OCI-LY7 (cell line): ENCODE results near the gene TBC1D8. TPM values are rescaled to one million over a fixed set of nuclear protein-coding genes. Genes with fewer than 3 reads are reported as not detected.

ENCODE experiments used
- BruUV-seq: library from RNA; stranded (reverse); fragments of 400-500 nt; replicated peaks from 2 replicates; lab custom pipeline; 2021; lab: Mats Ljungman, UMichigan
- CTCF ChIA-PET: fragments of 300-600 bp; sonication (Branson Sonifier 250); formaldehyde crosslinking; loops from one replicate; lab custom pipeline; 2022; ENCODE audit warnings: antibody characterized with exemption; ENCODE audit not compliant: unreplicated experiment; lab: Charles Lee
- POLR2A ChIA-PET: fragments of 300-600 bp; sonication (Branson Sonifier 250); formaldehyde crosslinking; loops from one replicate; lab custom pipeline; 2022; ENCODE audit warnings: antibody characterized with exemption; lab: Charles Lee
- DNase-seq: peaks from one replicate; pipeline ENCODE4 v3.0.0-alpha.2; 2015; ENCODE audit warnings: low spot score
- H2AFZ ChIP-seq: fragments of 200-600 bp; sonication (generic), shearing (Covaris generic); 2 replicates; pipeline ENCODE4 v1.6.1; 2014; ENCODE audit warnings: mild to moderate bottlenecking, antibody characterized with exemption, low read length, moderate library complexity
- H3K27ac ChIP-seq: fragments of 200-600 bp; sonication (generic); 2 replicates; pipeline ENCODE4 v1.5.1; 2014; ENCODE audit warnings: mixed run types, low read depth, mild to moderate bottlenecking, moderate library complexity, low read length, inconsistent platforms; ENCODE audit not compliant: poor library complexity, severe bottlenecking
- H3K36me3 ChIP-seq: fragments of 200-600 bp; sonication (generic); 2 replicates; pipeline ENCODE4 v1.6.1; 2014; ENCODE audit warnings: mild to moderate bottlenecking, antibody characterized with exemption, low read length, moderate library complexity, mixed read lengths; ENCODE audit not compliant: insufficient read depth
- H3K4me1 ChIP-seq: fragments of 200-600 bp; sonication (generic); 2 replicates; pipeline ENCODE4 v1.5.1; 2014; ENCODE audit warnings: mild to moderate bottlenecking, low read length; ENCODE audit not compliant: insufficient read depth, poor library complexity, severe bottlenecking
- H3K4me2 ChIP-seq: fragments of 200-600 bp; sonication (generic); 2 replicates; pipeline ENCODE4 v1.6.1; 2014; ENCODE audit warnings: mild to moderate bottlenecking, low read length
- H3K4me3 ChIP-seq: fragments of 200-600 bp; sonication (generic); 2 replicates; pipeline ENCODE4 v1.5.1; 2014; ENCODE audit warnings: mild to moderate bottlenecking, low read depth, low read length; ENCODE audit not compliant: poor library complexity, severe bottlenecking
- H3K79me2 ChIP-seq: fragments of 200-600 bp; sonication (generic); 2 replicates; pipeline ENCODE4 v1.6.1; 2016; ENCODE audit warnings: low read depth, mild to moderate bottlenecking, low read length, moderate library complexity, mixed read lengths; ENCODE audit not compliant: insufficient read depth
- H3K9me2 ChIP-seq: fragments of 200-600 bp; sonication (generic); 2 replicates; pipeline ENCODE4 v1.6.1; 2016; ENCODE audit warnings: mild to moderate bottlenecking, low read length, mixed read lengths; ENCODE audit not compliant: insufficient read depth
- H3K9me3 ChIP-seq: fragments of 200-600 bp; sonication (generic); 2 replicates; pipeline ENCODE4 v1.6.1; 2014; ENCODE audit warnings: mild to moderate bottlenecking, mixed run types, low read length, mixed read lengths
- H4K20me1 ChIP-seq: fragments of 200-600 bp; sonication (generic); 2 replicates; pipeline ENCODE4 v1.6.1; 2014; ENCODE audit warnings: mild to moderate bottlenecking, antibody characterized with exemption, low read length, moderate library complexity, mixed read lengths; ENCODE audit not compliant: insufficient read depth
- EZH2phosphoT487 ChIP-seq: fragments of 200-600 bp; sonication (generic); IDR thresholded peaks from 2 replicates; pipeline ENCODE4 v1.6.1; 2018; ENCODE audit warnings: low read depth, borderline replicate concordance, mild to moderate bottlenecking, mixed run types, antibody characterized with exemption, low read length, moderate library complexity, mixed read lengths
- intact Hi-C: fragments of 100-400 bp; cut with micrococcal nuclease; formaldehyde crosslinking; loops from one replicate; pipeline ENCODE4 v1.10.0; 2022; ENCODE audit not compliant: unreplicated experiment
- total RNA-seq, 2 experiments: library from RNA; depleted of rRNA in 1 of 2; stranded (reverse); fragments of >200 nt in 1 of 2; shearing (Covaris generic) in 1 of 2; gene quantifications; 2 replicates each; pipeline ENCODE4 v1.2.3, GENCODE V29; 2014 to 2022
- TF ChIP-seq, protein P1 (sequence below): fragments of 200-600 bp; sonication (generic); conservative IDR thresholded peaks from 2 replicates; pipeline ENCODE4 v1.5.1; 2014; ENCODE audit warnings: mild to moderate bottlenecking, antibody characterized with exemption, low read length, moderate library complexity, mixed read lengths

Gene TBC1D8
- total RNA-seq, 2 experiments from 2014 or later, result 0.22 to 0.49 TPM

DNA sequence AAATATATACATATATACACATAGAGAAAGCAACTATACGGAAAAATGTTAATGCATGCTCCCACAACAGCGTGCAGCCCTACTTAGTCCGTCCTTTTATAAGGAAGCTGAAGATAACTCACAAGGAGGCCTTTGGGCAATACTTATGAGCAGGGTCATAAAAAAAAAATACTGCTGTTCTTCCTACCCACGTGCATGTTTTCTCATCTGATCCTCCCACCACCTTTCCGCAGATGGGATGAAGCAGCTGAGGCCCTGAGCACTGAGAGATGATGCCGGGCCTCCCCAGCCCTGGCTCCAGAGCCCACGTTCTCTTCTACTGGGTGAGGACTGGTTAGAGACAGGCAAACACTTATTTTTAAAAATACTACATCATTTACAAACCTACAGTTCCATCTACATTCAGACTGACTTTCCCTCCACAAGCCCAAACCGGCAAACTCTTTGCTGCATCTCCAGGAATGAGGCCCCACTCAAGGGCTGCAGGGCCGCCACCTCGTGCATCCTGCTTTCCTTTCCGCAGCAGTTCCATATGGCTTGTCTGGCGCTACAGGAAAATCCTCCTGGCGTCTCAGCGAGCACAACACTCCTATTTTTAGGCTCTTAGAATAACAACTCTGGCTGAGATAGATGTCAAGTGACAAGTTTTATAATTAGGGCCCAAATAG, 41.6 kb downstream of the TBC1D8 start:
- H2AFZ ChIP-seq, result no peak overlapping the region
- H4K20me1 ChIP-seq, result no peaks in the 10 kb centered on the region
- no peak overlapping the region for H3K27ac ChIP-seq
- no peaks in the 10 kb centered on the region for H3K36me3 ChIP-seq
- H3K79me2 ChIP-seq, result no peaks in the 10 kb centered on the region
- POLR2A ChIA-PET, result no interaction called here
- no peak for DNase-seq
- BruUV-seq, result no TSS peak
- intact Hi-C loops, result no loop called here
- TF ChIP-seq, protein P1, sequence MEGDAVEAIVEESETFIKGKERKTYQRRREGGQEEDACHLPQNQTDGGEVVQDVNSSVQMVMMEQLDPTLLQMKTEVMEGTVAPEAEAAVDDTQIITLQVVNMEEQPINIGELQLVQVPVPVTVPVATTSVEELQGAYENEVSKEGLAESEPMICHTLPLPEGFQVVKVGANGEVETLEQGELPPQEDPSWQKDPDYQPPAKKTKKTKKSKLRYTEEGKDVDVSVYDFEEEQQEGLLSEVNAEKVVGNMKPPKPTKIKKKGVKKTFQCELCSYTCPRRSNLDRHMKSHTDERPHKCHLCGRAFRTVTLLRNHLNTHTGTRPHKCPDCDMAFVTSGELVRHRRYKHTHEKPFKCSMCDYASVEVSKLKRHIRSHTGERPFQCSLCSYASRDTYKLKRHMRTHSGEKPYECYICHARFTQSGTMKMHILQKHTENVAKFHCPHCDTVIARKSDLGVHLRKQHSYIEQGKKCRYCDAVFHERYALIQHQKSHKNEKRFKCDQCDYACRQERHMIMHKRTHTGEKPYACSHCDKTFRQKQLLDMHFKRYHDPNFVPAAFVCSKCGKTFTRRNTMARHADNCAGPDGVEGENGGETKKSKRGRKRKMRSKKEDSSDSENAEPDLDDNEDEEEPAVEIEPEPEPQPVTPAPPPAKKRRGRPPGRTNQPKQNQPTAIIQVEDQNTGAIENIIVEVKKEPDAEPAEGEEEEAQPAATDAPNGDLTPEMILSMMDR, result no peak
- no peak for TF ChIP-seq EZH2phosphoT487
- no peaks in the 10 kb centered on the region for H3K9me2 ChIP-seq
- CTCF ChIA-PET, result no interaction called here
- no peak overlapping the region for H3K4me2 ChIP-seq
- no peaks in the 10 kb centered on the region for H3K4me1 ChIP-seq
- H3K9me3 ChIP-seq, result no peaks in the 10 kb centered on the region
- no peak overlapping the region for H3K4me3 ChIP-seq

DNA sequence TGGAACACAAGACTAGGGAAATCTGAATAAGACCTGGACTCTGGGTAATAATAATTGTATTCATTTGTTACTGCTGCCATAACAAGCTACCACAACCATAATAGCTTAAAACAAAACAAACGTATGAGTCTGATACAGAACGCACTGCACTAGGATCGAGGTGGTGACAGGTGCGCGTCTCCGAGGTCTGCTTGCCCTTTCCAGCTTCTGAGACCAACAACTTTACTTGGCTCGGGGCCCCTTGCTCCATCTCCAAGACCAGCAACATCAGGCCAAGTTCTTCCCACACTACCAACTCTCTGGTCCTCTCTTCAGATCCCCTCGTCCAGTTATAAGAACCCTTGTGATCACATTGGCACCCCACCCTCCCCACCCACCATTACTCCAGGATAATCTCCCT, 42.8 kb downstream of the TBC1D8 start:
- intact Hi-C loops, result no loop called here
- Histone ChIP-seq H2AFZ (no peak overlapping the region), H3K4me2 (no peak overlapping the region), H3K9me3 (no peaks in the 10 kb centered on the region), H3K4me3 (no peak overlapping the region), H3K4me1 (no peaks in the 10 kb centered on the region), H3K9me2 (no peaks in the 10 kb centered on the region), H3K27ac (no peak overlapping the region), H3K36me3 (no peaks in the 10 kb centered on the region), H4K20me1 (no peaks in the 10 kb centered on the region), H3K79me2 (no peaks in the 10 kb centered on the region)
- no peak for TF ChIP-seq EZH2phosphoT487
- TF ChIP-seq, protein P1, result no peak
- no TSS peak for BruUV-seq
- CTCF ChIA-PET, result no interaction called here
- no peak for DNase-seq
- POLR2A ChIA-PET, result no interaction called here

DNA sequence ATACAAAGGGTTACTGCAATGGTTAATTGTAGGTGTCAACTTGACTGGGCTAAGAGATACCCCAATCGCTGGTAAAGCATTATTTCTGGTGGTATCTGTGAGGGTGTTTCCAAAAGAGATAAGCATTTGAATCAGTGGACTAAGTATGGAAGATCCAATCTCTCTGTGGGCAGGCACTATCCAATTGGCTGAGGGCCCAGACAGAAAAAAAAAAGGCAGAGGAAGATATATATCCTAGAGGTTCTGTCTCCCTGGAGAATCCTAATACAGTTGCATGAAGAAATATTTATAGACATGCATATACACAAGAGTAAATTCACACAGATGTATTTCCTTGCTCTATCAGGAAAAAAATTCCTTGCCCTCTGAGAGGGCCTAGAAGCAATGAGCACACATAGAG, 43.9 kb downstream of the TBC1D8 start:
- Histone ChIP-seq H3K4me3 (no peak overlapping the region), H3K9me2 (no peaks in the 10 kb centered on the region), H4K20me1 (no peaks in the 10 kb centered on the region), H3K36me3 (no peaks in the 10 kb centered on the region), H3K9me3 (no peaks in the 10 kb centered on the region), H3K27ac (no peak overlapping the region), H2AFZ (no peak overlapping the region), H3K79me2 (no peaks in the 10 kb centered on the region), H3K4me2 (no peak overlapping the region), H3K4me1 (no peaks in the 10 kb centered on the region)
- intact Hi-C loops, result no loop called here
- POLR2A ChIA-PET, result interaction anchor here (0.6 kb wide), 2 partner anchors 104 to 557 kb away, joined by 3 to 5 read pairs; no protein-coding TSS in a partner anchor
- BruUV-seq, result no TSS peak
- TF ChIP-seq, protein P1, result no peak
- TF ChIP-seq EZH2phosphoT487, result no peak
- CTCF ChIA-PET, result no interaction called here
- no peak for DNase-seq
